CD4-positive, alpha-beta T cell (primary cell): ENCODE data around the gene DCAF8. TPM values are rescaled to one million over a fixed set of nuclear protein-coding genes. Genes with fewer than 3 reads are reported as not detected.
A peak's percentile ranks its signal among the peaks of the same experiment; 100 is the strongest.

Source experiments
- ATAC-seq: fragments of 200-7000 bp; cut with Tn5 transposase; one replicate; pipeline ENCODE4 v1.10.0; 2022; ENCODE audit warnings: mild to moderate bottlenecking; ENCODE audit not compliant: poor library complexity
- CTCF ChIA-PET: fragments of 350-600 bp; sonication (Branson Sonifier 250); formaldehyde crosslinking; loops from one replicate; lab custom pipeline; 2021; ENCODE audit warnings: antibody characterized with exemption, inconsistent platforms; lab: Charles Lee
- POLR2A ChIA-PET: fragments of 350-600 bp; sonication (Branson Sonifier 250); formaldehyde crosslinking; loops from one replicate; lab custom pipeline; 2021; ENCODE audit warnings: antibody characterized with exemption, inconsistent platforms; lab: Charles Lee
- DNase-seq, 14 experiments: peaks; one replicate each; pipeline ENCODE4 v3.0.0-alpha.2; 2013 to 2020; ENCODE audit warnings: mixed read lengths in 2 of 14
- H3K27ac ChIP-seq, 2 donors: one replicate each; pipeline versions ENCODE4 v1.5.1 to v1.7.0; 2013; ENCODE audit warnings: low read length in 2 of 2, low read depth in 1 of 2, mild to moderate bottlenecking in 1 of 2
- H3K27me3 ChIP-seq, 2 experiments: 1 replicate in 1 of 2; 2 replicates in 1 of 2; pipeline versions ENCODE4 v1.6.1 to v1.7.0; 2013; ENCODE audit warnings: low read length in 2 of 2, control low read depth in 1 of 2, mild to moderate bottlenecking in 1 of 2, moderate library complexity in 1 of 2; ENCODE audit not compliant: insufficient read depth in 2 of 2, control insufficient read depth in 1 of 2
- H3K36me3 ChIP-seq: one replicate; pipeline ENCODE4 v1.6.1; 2013; ENCODE audit warnings: low read length, control low read depth; ENCODE audit not compliant: insufficient read depth
- H3K4me1 ChIP-seq: one replicate; pipeline ENCODE4 v1.6.1; 2013; ENCODE audit warnings: low read length, control low read depth; ENCODE audit not compliant: insufficient read depth
- H3K4me3 ChIP-seq: one replicate; pipeline ENCODE4 v1.5.1; 2013; ENCODE audit warnings: mild to moderate bottlenecking, low read length, moderate library complexity
- H3K9me3 ChIP-seq, 2 experiments: 1 replicate in 1 of 2; 2 replicates in 1 of 2; pipeline versions ENCODE4 v1.6.1 to v1.7.0; 2013; ENCODE audit warnings: low read length in 2 of 2, mild to moderate bottlenecking in 2 of 2, control low read depth in 1 of 2, moderate library complexity in 1 of 2; ENCODE audit not compliant: control insufficient read depth in 1 of 2, insufficient read depth in 1 of 2
- H3K27ac Mint-ChIP-seq: one replicate; pipeline ENCODE4 v1.8.0; 2020; ENCODE audit warnings: mixed read lengths
- H3K27me3 Mint-ChIP-seq: one replicate; pipeline ENCODE4 v1.8.0; 2021; ENCODE audit warnings: mixed read lengths
- H3K36me3 Mint-ChIP-seq: one replicate; pipeline ENCODE4 v1.8.0; 2021; ENCODE audit warnings: low read depth, mixed read lengths
- H3K4me1 Mint-ChIP-seq: one replicate; pipeline ENCODE4 v1.8.0; 2021; ENCODE audit warnings: low read depth, mixed read lengths
- H3K4me3 Mint-ChIP-seq: one replicate; pipeline ENCODE4 v1.8.0; 2020; ENCODE audit warnings: mild to moderate bottlenecking, mixed read lengths
- H3K9me3 Mint-ChIP-seq: one replicate; pipeline ENCODE4 v1.8.0; 2020; ENCODE audit warnings: mixed read lengths
- CTCF ChIP-seq: fragments of 200-600 bp; IDR thresholded peaks from one replicate; pipeline ENCODE4 v1.8.0; 2022; ENCODE audit warnings: antibody characterized with exemption, mild to moderate bottlenecking
- intact Hi-C, 2 experiments: fragments of 100-400 bp; cut with DNase I in 1 of 2; cut with micrococcal nuclease in 1 of 2; formaldehyde crosslinking; loops; one replicate each; pipeline versions ENCODE4 v1.15.1 to v1.9.0; 2023 to 2025; cut with DNase I, micrococcal nuclease
- total RNA-seq, 174 experiments: library from RNA in 2 of 174; stranded (reverse) in 2 of 174; gene quantifications; one replicate each; pipeline ENCODE4 v1.2.3 and lab custom pipeline; 2021 to 2026

DCAF8 gene
- total RNA-seq, 2 experiments from 2014 or later, result 151 to 154 TPM

- ATAC-seq (no peak), DNase-seq (no peak)
- Mint-ChIP-seq H3K27ac (peak overlapping the region; percentile 97), H3K36me3 (peaks cover 46% of the 10 kb centered on the region), H3K27me3 (no peaks in the 10 kb centered on the region), H3K9me3 (no peaks in the 10 kb centered on the region), H3K4me1 (peaks cover 61% of the 10 kb centered on the region), H3K4me3 (no peak overlapping the region)
- intact Hi-C loops, result no loop called here
- Histone ChIP-seq H3K4me1 (peaks cover 28% of the 10 kb centered on the region), H3K36me3 (no peaks in the 10 kb centered on the region), H3K27ac (no peak overlapping the region), H3K9me3 (no peaks in the 10 kb centered on the region), H3K4me3 (no peak overlapping the region), H3K27me3 (no peaks in the 10 kb centered on the region)
- POLR2A ChIA-PET, result interaction anchor here (0.6 to 6.4 kb wide), 2 partner anchors 26 to 393 kb away, joined by 3 to 73 read pairs; partner anchors contain the start of gene PEX19
- CTCF ChIA-PET, result interaction anchor here (1.4 kb wide), 1 partner anchor 65 kb away, joined by 3 read pairs; no protein-coding TSS in a partner anchor
- no peak for TF ChIP-seq CTCF
Measured at GRCh38 chr1:160258177-160258798, 4.1 kb downstream of the DCAF8 start.

- no peak for TF ChIP-seq CTCF
- no peaks in the 10 kb centered on the region for H3K27me3 ChIP-seq
- no peaks in the 10 kb centered on the region for H3K9me3 ChIP-seq
- Mint-ChIP-seq H3K36me3 (peaks cover 51% of the 10 kb centered on the region), H3K9me3 (no peaks in the 10 kb centered on the region), H3K4me1 (peaks cover 58% of the 10 kb centered on the region), H3K27me3 (no peaks in the 10 kb centered on the region), H3K27ac (peak overlapping the region; percentile 17), H3K4me3 (no peak overlapping the region)
- H3K36me3 ChIP-seq, result no peaks in the 10 kb centered on the region
- peaks cover 24% of the 10 kb centered on the region for H3K4me1 ChIP-seq
- ChIA-PET CTCF (interaction anchor here (0.9 to 1.1 kb wide), 2 partner anchors 34 to 157 kb away, joined by 3 to 4 read pairs; no protein-coding TSS in a partner anchor), POLR2A (interaction anchor here (0.9 to 6.4 kb wide), 2 partner anchors 17 to 27 kb away, joined by 3 to 73 read pairs; partner anchors contain the start of gene PEX19)
- ATAC-seq (no peak), DNase-seq (no peak)
- intact Hi-C loops, result no loop called here
- H3K4me3 ChIP-seq, result no peak overlapping the region
- H3K27ac ChIP-seq, result no peak overlapping the region
Measured at GRCh38 chr1:160257411-160258015, 4.8 kb downstream of the DCAF8 start.

- H3K27ac ChIP-seq, result no peak overlapping the region
- intact Hi-C loops, result no loop called here
- H3K27me3 ChIP-seq, result no peaks in the 10 kb centered on the region
- ChIA-PET POLR2A (interaction anchor here (0.9 kb wide), 1 partner anchor 16 kb away, joined by 3 read pairs; no protein-coding TSS in a partner anchor), CTCF (interaction anchor here (0.6 to 1.1 kb wide), 3 partner anchors 35 to 733 kb away, joined by 3 to 4 read pairs (median 3); no protein-coding TSS in a partner anchor)
- H3K36me3 ChIP-seq, result peaks cover 1% of the 10 kb centered on the region
- H3K4me1 Mint-ChIP-seq, result peaks cover 61% of the 10 kb centered on the region
- H3K9me3 Mint-ChIP-seq, result no peaks in the 10 kb centered on the region
- no peaks in the 10 kb centered on the region for H3K9me3 ChIP-seq
- ATAC-seq (no peak), DNase-seq (no peak)
- H3K4me1 ChIP-seq, result peaks cover 24% of the 10 kb centered on the region
- no peak for TF ChIP-seq CTCF
- H3K4me3 Mint-ChIP-seq, result no peak overlapping the region
- peaks cover 51% of the 10 kb centered on the region for H3K36me3 Mint-ChIP-seq
- H3K4me3 ChIP-seq, result no peak overlapping the region
- H3K27me3 Mint-ChIP-seq, result no peaks in the 10 kb centered on the region
- peak overlapping the region; percentile 75 for H3K27ac Mint-ChIP-seq
Measured at GRCh38 chr1:160256396-160257046, 5.8 kb downstream of the DCAF8 start.
